HG03575 (cell line): ENCODE measurements around the gene OVOL3.

Source experiments
- ATAC-seq: cut with Tn5 transposase; IDR thresholded peaks from one replicate; pipeline ENCODE4 v1.9.1; 2021; ENCODE audit not compliant: unreplicated experiment, insufficient number of reproducible peaks, low FRiP score; ENCODE audit errors: extremely low read depth

Gene OVOL3

GRCh38 chr19:36097036-36097435, 13.9 kb upstream of the OVOL3 start:
- no peak for ATAC-seq

GRCh38 chr19:36099166-36099785, 11.7 kb upstream of the OVOL3 start:
- ATAC-seq, result no peak

GRCh38 chr19:36100476-36100875, 10.5 kb upstream of the OVOL3 start:
- no peak for ATAC-seq

GRCh38 chr19:36101550-36102327, 9.2 kb upstream of the OVOL3 start:
- no peak for ATAC-seq

GRCh38 chr19:36103040-36103626, 7.8 kb upstream of the OVOL3 start:
- no peak for ATAC-seq

- no peak for ATAC-seq
Observed at GRCh38 chr19:36103842-36104552, 6.9 kb upstream of the OVOL3 start.

- no peak for ATAC-seq
Observed at GRCh38 chr19:36106441-36106840, 4.5 kb upstream of the OVOL3 start.

GRCh38 chr19:36106991-36107390, 4.0 kb upstream of the OVOL3 start:
- no peak for ATAC-seq

- ATAC-seq, result no peak
Observed at GRCh38 chr19:36108684-36109083, 2.3 kb upstream of the OVOL3 start.

- no peak for ATAC-seq
Observed at GRCh38 chr19:36111200-36111539, 227 bp downstream of the OVOL3 start.

- no peak for ATAC-seq
Observed at GRCh38 chr19:36112678-36113077, 1.7 kb downstream of the OVOL3 start.

GRCh38 chr19:36113425-36113824, 2.5 kb downstream of the OVOL3 start:
- no peak for ATAC-seq

- no peak for ATAC-seq
Observed at GRCh38 chr19:36113894-36114720, 3.2 kb downstream of the OVOL3 start.

- peak; percentile 49 for ATAC-seq
Observed at GRCh38 chr19:36114721-36115452, 3.9 kb downstream of the OVOL3 start, which contains the start of gene POLR2I. Gene POLR2I (minus strand): TSS chr19:36114875. CDS start chr19:36114856, 19 bp downstream.

GRCh38 chr19:36115453-36116343, 4.8 kb downstream of the OVOL3 start, which contains the start of gene TBCB:
Gene TBCB (plus strand): TSS chr19:36115468. CDS start chr19:36115561, 93 bp downstream.
- ATAC-seq, result no peak

GRCh38 chr19:36116344-36116637, 5.3 kb downstream of the OVOL3 start:
- no peak for ATAC-seq
